ENCODE results near the gene SNAPC2. TPM values are rescaled to one million over a fixed set of nuclear protein-coding genes. Genes with fewer than 3 reads are reported as not detected.
"Not testable (repeated sequence)": the region's sequence is repeated elsewhere in the genome, so short reads cannot be mapped to it uniquely, and the experiment has no call there.

The SNAPC2 gene
- total and polyA plus RNA-seq, 5 donors from 2014 or later, result 12.1 to 22.1 (median 17.2) TPM

- ATAC-seq (ENCODE audit: low read depth in 2 of 2), result not testable (repeated sequence)
- H3K27ac Mint-ChIP-seq, result peak overlapping the region in 2 of 3 donors; percentile 59 to 73
Measured at GRCh38 chr19:7918062-7918614, 2.0 kb upstream of the SNAPC2 start.

DNA sequence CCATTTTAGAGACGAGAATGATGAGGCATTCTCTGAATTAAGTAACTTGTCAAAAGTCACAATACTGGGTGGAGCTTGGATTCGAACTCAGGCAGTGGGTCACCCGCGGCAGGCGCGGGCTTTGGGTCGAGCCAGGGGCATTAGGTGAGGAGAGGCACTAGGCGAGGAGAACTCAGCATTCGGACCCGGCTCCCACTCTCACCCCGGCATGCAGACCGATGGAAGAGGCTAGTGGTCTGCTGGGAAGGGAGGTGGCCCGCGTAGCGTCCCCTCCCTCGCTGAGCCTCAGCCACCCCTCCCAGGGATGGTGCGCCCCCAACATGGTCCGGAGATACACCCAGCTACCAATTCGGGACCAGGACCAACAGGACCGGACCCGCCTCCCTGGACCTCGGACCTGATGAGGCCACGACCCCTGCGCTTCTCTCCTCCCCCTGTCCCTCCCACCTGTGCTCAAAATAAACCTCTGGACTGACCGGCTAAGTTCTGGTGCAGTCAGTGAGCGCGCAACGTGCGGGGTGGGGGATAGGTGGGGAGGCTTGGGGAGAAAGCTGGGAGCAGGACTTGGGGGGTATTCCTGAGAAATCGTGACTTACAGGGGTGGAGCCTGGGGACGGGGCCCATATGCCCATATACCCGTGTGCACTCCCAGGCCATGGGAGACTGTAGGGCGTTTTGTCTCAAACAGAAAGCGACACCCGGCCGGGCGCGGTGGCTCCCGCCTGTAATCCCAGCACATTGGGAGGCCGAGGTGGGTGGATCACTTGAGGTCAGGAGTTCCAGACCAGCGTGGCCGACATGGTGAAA is 1.3 kb upstream of the SNAPC2 start:
- H3K9me3 Mint-ChIP-seq, result peaks cover 0 to 2% (median 0%) of the 10 kb centered on the region in 7 donors
- no peak overlapping the region for H3K4me3 ChIP-seq (ENCODE audit: low read depth, low read length)
- no peak overlapping the region for H3K27ac ChIP-seq (ENCODE audit: insufficient read depth, low read length, poor library complexity, severe bottlenecking)
- H3K36me3 ChIP-seq (ENCODE audit: control insufficient read depth, insufficient read depth, low read length), result no peaks in the 10 kb centered on the region
- peaks cover 4% of the 10 kb centered on the region for H3K36me3 Mint-ChIP-seq
- no peaks in the 10 kb centered on the region for H3K9me3 ChIP-seq (ENCODE audit: control insufficient read depth in 2 of 2, low read length in 2 of 2)
- H3K27me3 ChIP-seq (ENCODE audit: control insufficient read depth, insufficient read depth, low read length), result peaks cover 11% of the 10 kb centered on the region
- H3K4me3 Mint-ChIP-seq, result peak overlapping the region in 3 of 4 donors; percentile 89 to 96 (median 96)
- DNase-seq (no peak), ATAC-seq (ENCODE audit: low read depth in 2 of 2) (no peak)
- H3K4me1 Mint-ChIP-seq, result peaks cover 0 to 56% (median 20%) of the 10 kb centered on the region in 4 donors
- no peak overlapping the region for H3K27ac Mint-ChIP-seq
- H3K27me3 Mint-ChIP-seq, result peaks cover 43% of the 10 kb centered on the region
- H3K4me1 ChIP-seq (ENCODE audit: control insufficient read depth, insufficient read depth, low read length, poor library complexity, severe bottlenecking), result peaks cover 51% of the 10 kb centered on the region

More at GRCh38 chr19:7918062-7918614, 2.0 kb upstream of the SNAPC2 start:
- Histone ChIP-seq H3K27me3 (ENCODE audit: control insufficient read depth, insufficient read depth, low read length) (peaks cover 11% of the 10 kb centered on the region), H3K4me1 (ENCODE audit: control insufficient read depth, insufficient read depth, low read length, poor library complexity, severe bottlenecking) (peaks cover 51% of the 10 kb centered on the region)
- Mint-ChIP-seq H3K4me1 (peaks cover 0 to 51% (median 19%) of the 10 kb centered on the region in 4 donors), H3K4me3 (peak overlapping the region; percentile 30 to 89 (median 66)), H3K27me3 (peaks cover 43% of the 10 kb centered on the region)
- H3K36me3 Mint-ChIP-seq; DNase-seq; H3K27ac ChIP-seq (ENCODE audit: insufficient read depth, low read length, poor library complexity, severe bottlenecking); H3K9me3 ChIP-seq (ENCODE audit: control insufficient read depth in 2 of 2, low read length in 2 of 2); H3K4me3 ChIP-seq (ENCODE audit: low read depth, low read length); H3K36me3 ChIP-seq (ENCODE audit: control insufficient read depth, insufficient read depth, low read length); H3K9me3 Mint-ChIP-seq: not testable (repeated sequence)

DNA sequence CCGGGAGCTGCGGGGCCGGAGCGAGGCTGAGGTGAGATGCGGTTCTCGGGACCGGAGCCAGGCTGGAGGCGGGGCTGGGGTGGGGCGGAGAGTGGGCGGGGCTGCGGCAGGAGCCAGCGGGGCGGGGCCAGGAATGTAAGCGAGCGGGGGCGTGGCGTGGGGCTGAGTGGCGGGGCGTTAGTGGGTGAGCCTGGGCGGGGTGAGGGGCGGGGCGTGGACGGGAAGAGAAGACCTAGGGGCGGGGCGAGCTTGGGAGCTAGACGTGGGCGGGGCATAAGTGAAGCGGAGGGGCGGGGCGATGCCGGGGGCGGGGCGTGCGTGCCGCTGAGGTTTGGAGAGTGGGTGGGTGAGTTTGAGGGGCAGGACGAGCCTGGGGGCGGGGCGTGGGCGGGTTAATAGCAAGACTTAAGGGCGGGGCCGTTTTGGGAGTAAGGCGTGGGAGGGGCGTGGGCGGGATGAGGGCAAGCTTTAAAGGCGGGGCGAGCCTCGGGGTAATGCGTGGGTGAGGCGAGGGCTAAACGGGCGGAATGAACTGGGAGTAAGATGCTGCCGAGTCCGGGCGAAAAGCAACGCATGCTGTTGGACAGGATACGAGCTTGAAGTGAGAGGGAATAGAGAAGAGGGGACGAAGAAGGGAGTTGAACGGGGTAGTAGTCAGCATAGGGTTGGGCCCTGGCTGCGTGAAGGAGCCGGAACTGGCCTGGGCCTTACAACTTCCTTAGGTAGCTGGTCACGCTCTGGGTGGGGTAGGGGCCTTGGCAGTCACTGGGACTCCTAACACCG is 572 bp downstream of the SNAPC2 start:
- Mint-ChIP-seq H3K27me3 (peaks cover 29% of the 10 kb centered on the region), H3K4me3 (peak overlapping the region; percentile 89 to 96 (median 94)), H3K36me3 (peaks cover 4% of the 10 kb centered on the region), H3K4me1 (peaks cover 0 to 54% (median 19%) of the 10 kb centered on the region in 4 donors), H3K9me3 (peaks cover 0 to 2% (median 0%) of the 10 kb centered on the region in 7 donors), H3K27ac (peak overlapping the region; percentile 91 to 94 (median 93))
- DNase-seq, result peak; percentile 96 to 99 (median 97)
- Histone ChIP-seq H3K9me3 (ENCODE audit: control insufficient read depth in 2 of 2, low read length in 2 of 2) (no peaks in the 10 kb centered on the region), H3K27ac (ENCODE audit: insufficient read depth, low read length, poor library complexity, severe bottlenecking) (peak overlapping the region; percentile 78), H3K4me3 (ENCODE audit: low read depth, low read length) (peak overlapping the region; percentile 78), H3K36me3 (ENCODE audit: control insufficient read depth, insufficient read depth, low read length) (no peaks in the 10 kb centered on the region), H3K27me3 (ENCODE audit: control insufficient read depth, insufficient read depth, low read length) (peaks cover 7% of the 10 kb centered on the region), H3K4me1 (ENCODE audit: control insufficient read depth, insufficient read depth, low read length, poor library complexity, severe bottlenecking) (peaks cover 59% of the 10 kb centered on the region)
- peak; percentile 66 to 72 for ATAC-seq (ENCODE audit: low read depth in 2 of 2)

DNA sequence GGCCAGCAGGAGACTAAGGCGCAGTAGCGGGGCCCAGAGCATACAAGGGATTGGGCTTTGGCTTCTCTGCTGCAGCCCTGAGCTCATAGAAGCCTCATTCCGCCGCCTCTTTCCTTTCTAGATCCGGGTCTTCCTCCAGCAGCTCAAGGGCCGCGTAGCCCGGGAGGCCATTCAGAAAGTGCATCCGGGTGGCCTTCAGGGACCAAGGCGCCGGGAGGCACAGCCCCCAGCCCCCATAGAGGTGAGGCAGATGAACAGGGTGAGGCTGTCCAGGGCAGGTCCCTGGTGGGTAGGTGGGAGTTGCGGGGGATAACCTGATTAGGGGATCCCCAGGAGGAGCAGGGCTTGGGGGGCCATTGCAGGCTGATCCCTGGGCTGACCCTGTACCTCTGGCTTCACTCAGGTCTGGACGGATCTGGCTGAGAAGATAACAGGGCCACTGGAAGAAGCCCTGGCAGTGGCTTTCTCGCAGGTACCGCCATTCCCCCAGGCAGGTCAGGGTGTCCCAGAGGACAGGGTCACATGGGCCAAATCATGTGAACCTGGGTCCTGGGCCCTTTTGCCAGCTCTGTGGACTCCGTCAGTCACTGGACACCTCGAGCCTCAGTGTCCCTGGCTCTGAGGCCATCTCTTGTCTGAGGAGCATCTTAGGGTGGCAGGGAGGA is 1.3 kb downstream of the SNAPC2 start:
- Histone ChIP-seq H3K27me3 (ENCODE audit: control insufficient read depth, insufficient read depth, low read length) (peaks cover 5% of the 10 kb centered on the region), H3K4me3 (ENCODE audit: low read depth, low read length) (peak overlapping the region; percentile 78), H3K9me3 (ENCODE audit: control insufficient read depth in 2 of 2, low read length in 2 of 2) (no peaks in the 10 kb centered on the region), H3K36me3 (ENCODE audit: control insufficient read depth, insufficient read depth, low read length) (no peaks in the 10 kb centered on the region), H3K27ac (ENCODE audit: insufficient read depth, low read length, poor library complexity, severe bottlenecking) (peak overlapping the region; percentile 78), H3K4me1 (ENCODE audit: control insufficient read depth, insufficient read depth, low read length, poor library complexity, severe bottlenecking) (peaks cover 56% of the 10 kb centered on the region)
- Mint-ChIP-seq H3K27me3 (peaks cover 25% of the 10 kb centered on the region), H3K9me3 (peaks cover 0 to 2% (median 0%) of the 10 kb centered on the region in 7 donors), H3K4me3 (peak overlapping the region; percentile 89 to 96 (median 94)), H3K27ac (peak overlapping the region; percentile 91 to 94 (median 93)), H3K4me1 (peaks cover 0 to 53% (median 19%) of the 10 kb centered on the region in 4 donors), H3K36me3 (peaks cover 4% of the 10 kb centered on the region)
- DNase-seq, result no peak
- ATAC-seq (ENCODE audit: low read depth in 2 of 2), result no peak

- no peak for ATAC-seq (ENCODE audit: low read depth in 2 of 2)
- Mint-ChIP-seq H3K27ac (peak overlapping the region in 2 of 3 donors; percentile 52 to 59), H3K9me3 (peaks cover 0 to 2% (median 0%) of the 10 kb centered on the region in 7 donors), H3K4me3 (peak overlapping the region in 2 of 4 donors; percentile 60 to 76), H3K27me3 (peaks cover 20% of the 10 kb centered on the region), H3K36me3 (peaks cover 4% of the 10 kb centered on the region), H3K4me1 (peaks cover 0 to 51% (median 17%) of the 10 kb centered on the region in 4 donors)
- H3K4me3 ChIP-seq (ENCODE audit: low read depth, low read length), result no peak overlapping the region
- peaks cover 5% of the 10 kb centered on the region for H3K27me3 ChIP-seq (ENCODE audit: control insufficient read depth, insufficient read depth, low read length)
- H3K9me3 ChIP-seq (ENCODE audit: control insufficient read depth in 2 of 2, low read length in 2 of 2), result no peaks in the 10 kb centered on the region
- H3K4me1 ChIP-seq (ENCODE audit: control insufficient read depth, insufficient read depth, low read length, poor library complexity, severe bottlenecking), result peaks cover 49% of the 10 kb centered on the region
- no peak overlapping the region for H3K27ac ChIP-seq (ENCODE audit: insufficient read depth, low read length, poor library complexity, severe bottlenecking)
- H3K36me3 ChIP-seq (ENCODE audit: control insufficient read depth, insufficient read depth, low read length), result no peaks in the 10 kb centered on the region
- no peak for DNase-seq
Measured at GRCh38 chr19:7921967-7922835, 2.1 kb downstream of the SNAPC2 start.

- ATAC-seq (ENCODE audit: low read depth in 2 of 2) (no peak), DNase-seq (no peak)
- H3K9me3 ChIP-seq (ENCODE audit: control insufficient read depth in 2 of 2, low read length in 2 of 2), result no peaks in the 10 kb centered on the region
- no peak overlapping the region for H3K4me3 ChIP-seq (ENCODE audit: low read depth, low read length)
- peaks cover 19% of the 10 kb centered on the region for H3K27me3 Mint-ChIP-seq
- peaks cover 42% of the 10 kb centered on the region for H3K4me1 ChIP-seq (ENCODE audit: control insufficient read depth, insufficient read depth, low read length, poor library complexity, severe bottlenecking)
- no peak overlapping the region for H3K27ac Mint-ChIP-seq
- peak overlapping the region in 1 of 4 donors; percentile 60 for H3K4me3 Mint-ChIP-seq
- peaks cover 0 to 2% (median 0%) of the 10 kb centered on the region in 7 donors for H3K9me3 Mint-ChIP-seq
- H3K4me1 Mint-ChIP-seq, result peaks cover 0 to 49% (median 17%) of the 10 kb centered on the region in 4 donors
- peaks cover 4% of the 10 kb centered on the region for H3K36me3 Mint-ChIP-seq
- peaks cover 5% of the 10 kb centered on the region for H3K27me3 ChIP-seq (ENCODE audit: control insufficient read depth, insufficient read depth, low read length)
- no peak overlapping the region for H3K27ac ChIP-seq (ENCODE audit: insufficient read depth, low read length, poor library complexity, severe bottlenecking)
- H3K36me3 ChIP-seq (ENCODE audit: control insufficient read depth, insufficient read depth, low read length), result no peaks in the 10 kb centered on the region
Measured at GRCh38 chr19:7922836-7923195, 2.7 kb downstream of the SNAPC2 start.

Measured in CD4-positive, CD25-positive, alpha-beta regulatory T cell (primary cell).